Adipocyte (in vitro differentiated cells): ENCODE measurements around the gene OBSCN.
A peak's percentile ranks its signal among the peaks of the same experiment; 100 is the strongest.

ENCODE experiments used
- DNase-seq: peaks from one replicate; pipeline ENCODE4 v3.0.0-alpha.2; 2015; ENCODE audit warnings: low read depth
- H3K27me3 ChIP-seq: replicated peaks from 2 replicates; pipeline ENCODE4 v1.7.0; 2013; ENCODE audit warnings: mild to moderate bottlenecking, low read length, moderate library complexity; ENCODE audit not compliant: control insufficient read depth, insufficient read depth
- H3K36me3 ChIP-seq: 2 replicates; pipeline ENCODE4 v1.7.0; 2013; ENCODE audit warnings: low read length, mild to moderate bottlenecking, moderate library complexity; ENCODE audit not compliant: control insufficient read depth, insufficient read depth, severe bottlenecking
- H3K4me1 ChIP-seq: 2 replicates; pipeline ENCODE4 v1.7.0; 2013; ENCODE audit warnings: mild to moderate bottlenecking, low read length, moderate library complexity; ENCODE audit not compliant: control insufficient read depth, insufficient read depth
- H3K4me3 ChIP-seq: 2 replicates; pipeline ENCODE4 v1.7.0; 2013; ENCODE audit warnings: mild to moderate bottlenecking, low read length, moderate library complexity
- H3K9ac ChIP-seq: 2 replicates; pipeline ENCODE4 v1.7.0; 2013; ENCODE audit warnings: mild to moderate bottlenecking, low read length, moderate library complexity
- H3K9me3 ChIP-seq: 2 replicates; pipeline ENCODE4 v1.7.0; 2013; ENCODE audit warnings: mild to moderate bottlenecking, low read length, moderate library complexity; ENCODE audit not compliant: control insufficient read depth

The OBSCN gene

GRCh38 chr1:228336308-228337030 lies 128.6 kb downstream of the OBSCN start:
- H3K4me1 ChIP-seq = peaks cover 3% of the 10 kb centered on the region
- no peaks in the 10 kb centered on the region for H3K27me3 ChIP-seq
- H3K36me3 ChIP-seq = no peaks in the 10 kb centered on the region
- H3K4me3 ChIP-seq = no peak overlapping the region
- peak; percentile 8 for DNase-seq
- H3K9me3 ChIP-seq = no peaks in the 10 kb centered on the region
- H3K9ac ChIP-seq = no peak overlapping the region

GRCh38 chr1:228337031-228337564 lies 129.3 kb downstream of the OBSCN start:
- H3K9ac ChIP-seq = no peak overlapping the region
- no peaks in the 10 kb centered on the region for H3K36me3 ChIP-seq
- peaks cover 3% of the 10 kb centered on the region for H3K4me1 ChIP-seq
- H3K27me3 ChIP-seq = peaks cover 3% of the 10 kb centered on the region
- no peak overlapping the region for H3K4me3 ChIP-seq
- no peaks in the 10 kb centered on the region for H3K9me3 ChIP-seq
- no peak for DNase-seq

DNA sequence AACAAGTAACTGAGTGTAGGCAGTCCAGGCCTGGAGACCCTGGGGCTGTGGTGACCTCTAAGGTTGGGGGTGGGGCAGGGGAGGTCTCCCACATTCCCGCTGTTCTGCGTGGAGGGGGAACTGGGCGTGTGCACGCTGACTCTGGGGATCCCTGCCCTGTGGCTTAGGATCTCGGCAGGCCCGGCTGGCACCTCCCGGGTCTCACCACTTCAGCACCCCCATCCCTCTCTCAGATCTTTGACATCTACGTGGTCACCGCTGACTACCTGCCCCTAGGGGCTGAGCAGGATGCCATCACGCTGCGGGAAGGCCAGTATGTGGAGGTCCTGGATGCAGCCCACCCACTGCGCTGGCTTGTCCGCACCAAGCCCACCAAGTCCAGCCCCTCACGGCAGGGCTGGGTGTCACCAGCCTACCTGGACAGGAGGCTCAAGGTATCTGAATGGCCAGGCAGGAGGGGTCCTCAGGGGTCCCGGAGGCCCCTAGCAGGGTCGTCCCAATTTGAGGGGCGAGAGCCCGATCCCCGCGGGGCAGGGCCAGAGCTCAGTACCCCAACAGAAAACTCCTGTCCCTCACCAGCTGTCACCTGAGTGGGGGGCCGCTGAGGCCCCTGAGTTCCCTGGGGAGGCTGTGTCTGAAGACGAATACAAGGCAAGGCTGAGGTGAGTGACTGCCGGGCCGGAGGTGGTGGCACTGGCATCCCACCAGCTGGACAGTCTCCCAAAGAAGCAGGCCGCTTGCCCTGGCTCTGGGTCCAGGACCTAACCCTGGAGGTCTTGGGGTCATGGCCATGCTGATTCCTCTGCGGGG lies 130.1 kb downstream of the OBSCN start:
- H3K9ac ChIP-seq = no peak overlapping the region
- peaks cover 8% of the 10 kb centered on the region for H3K27me3 ChIP-seq
- no peak for DNase-seq
- no peaks in the 10 kb centered on the region for H3K36me3 ChIP-seq
- H3K4me1 ChIP-seq = peaks cover 3% of the 10 kb centered on the region
- no peaks in the 10 kb centered on the region for H3K9me3 ChIP-seq
- no peak overlapping the region for H3K4me3 ChIP-seq

DNA sequence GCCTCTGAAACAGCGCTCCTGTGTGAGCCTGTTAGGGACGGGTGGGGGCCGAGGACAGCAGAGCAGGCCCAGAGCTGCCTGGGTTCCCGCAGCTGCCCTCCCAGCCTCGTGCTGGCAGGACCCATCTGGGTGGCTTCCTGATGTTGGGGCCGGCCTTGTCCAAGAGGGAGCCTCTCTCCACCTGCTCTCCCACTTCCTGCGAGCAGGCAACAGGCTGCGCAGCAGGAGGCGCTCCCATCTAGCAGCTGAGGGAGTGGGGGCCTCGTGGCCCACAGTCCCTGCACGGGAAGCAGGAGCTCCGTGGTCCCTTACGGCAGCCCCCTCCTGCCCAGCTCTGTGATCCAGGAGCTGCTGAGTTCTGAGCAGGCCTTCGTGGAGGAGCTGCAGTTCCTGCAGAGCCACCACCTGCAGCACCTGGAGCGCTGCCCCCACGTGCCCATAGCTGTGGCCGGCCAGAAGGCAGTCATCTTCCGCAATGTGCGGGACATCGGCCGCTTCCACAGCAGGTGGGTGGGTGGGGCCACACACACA lies 130.7 kb downstream of the OBSCN start:
- no peak overlapping the region for H3K9ac ChIP-seq
- no peak overlapping the region for H3K4me3 ChIP-seq
- no peaks in the 10 kb centered on the region for H3K36me3 ChIP-seq
- H3K27me3 ChIP-seq = peaks cover 8% of the 10 kb centered on the region
- H3K4me1 ChIP-seq = peaks cover 3% of the 10 kb centered on the region
- H3K9me3 ChIP-seq = no peaks in the 10 kb centered on the region
- no peak for DNase-seq

- H3K9ac ChIP-seq = no peak overlapping the region
- no peak overlapping the region for H3K4me3 ChIP-seq
- no peaks in the 10 kb centered on the region for H3K36me3 ChIP-seq
- peaks cover 8% of the 10 kb centered on the region for H3K27me3 ChIP-seq
- peaks cover 4% of the 10 kb centered on the region for H3K9me3 ChIP-seq
- H3K4me1 ChIP-seq = peaks cover 3% of the 10 kb centered on the region
- DNase-seq = no peak
Observed at GRCh38 chr1:228339059-228339704, 131.3 kb downstream of the OBSCN start.

GRCh38 chr1:228339766-228340685 lies 132.2 kb downstream of the OBSCN start:
- H3K9me3 ChIP-seq = peaks cover 13% of the 10 kb centered on the region
- H3K9ac ChIP-seq = no peak overlapping the region
- peaks cover 3% of the 10 kb centered on the region for H3K4me1 ChIP-seq
- H3K36me3 ChIP-seq = no peaks in the 10 kb centered on the region
- no peak for DNase-seq
- H3K27me3 ChIP-seq = peaks cover 8% of the 10 kb centered on the region
- H3K4me3 ChIP-seq = no peak overlapping the region

- no peak overlapping the region for H3K9ac ChIP-seq
- peaks cover 3% of the 10 kb centered on the region for H3K4me1 ChIP-seq
- H3K36me3 ChIP-seq = no peaks in the 10 kb centered on the region
- H3K4me3 ChIP-seq = no peak overlapping the region
- no peak for DNase-seq
- H3K27me3 ChIP-seq = peaks cover 8% of the 10 kb centered on the region
- H3K9me3 ChIP-seq = peaks cover 14% of the 10 kb centered on the region
Observed at GRCh38 chr1:228340686-228341449, 133.0 kb downstream of the OBSCN start.

DNA sequence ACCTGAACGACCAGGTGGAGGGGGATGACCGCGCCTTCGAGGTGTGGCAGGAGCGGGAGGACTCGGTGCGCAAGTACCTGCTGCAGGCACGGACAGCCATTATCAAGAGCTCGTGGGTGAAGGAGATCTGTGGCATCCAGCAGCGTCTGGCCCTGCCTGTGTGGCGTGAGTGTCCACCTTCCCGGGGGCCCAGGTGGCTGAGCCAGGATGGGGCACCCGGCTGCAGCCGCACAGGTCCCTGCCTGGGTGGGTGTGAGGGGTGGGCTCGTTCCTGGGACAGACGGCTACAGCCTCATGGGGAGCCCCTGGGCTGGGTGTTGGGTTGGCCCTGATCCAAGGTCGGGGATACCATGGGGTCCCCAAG lies 133.6 kb downstream of the OBSCN start:
- Histone ChIP-seq H3K4me1 (peaks cover 3% of the 10 kb centered on the region), H3K4me3 (no peak overlapping the region), H3K9ac (no peak overlapping the region), H3K36me3 (no peaks in the 10 kb centered on the region), H3K9me3 (peaks cover 14% of the 10 kb centered on the region), H3K27me3 (peaks cover 8% of the 10 kb centered on the region)
- no peak for DNase-seq

DNA sequence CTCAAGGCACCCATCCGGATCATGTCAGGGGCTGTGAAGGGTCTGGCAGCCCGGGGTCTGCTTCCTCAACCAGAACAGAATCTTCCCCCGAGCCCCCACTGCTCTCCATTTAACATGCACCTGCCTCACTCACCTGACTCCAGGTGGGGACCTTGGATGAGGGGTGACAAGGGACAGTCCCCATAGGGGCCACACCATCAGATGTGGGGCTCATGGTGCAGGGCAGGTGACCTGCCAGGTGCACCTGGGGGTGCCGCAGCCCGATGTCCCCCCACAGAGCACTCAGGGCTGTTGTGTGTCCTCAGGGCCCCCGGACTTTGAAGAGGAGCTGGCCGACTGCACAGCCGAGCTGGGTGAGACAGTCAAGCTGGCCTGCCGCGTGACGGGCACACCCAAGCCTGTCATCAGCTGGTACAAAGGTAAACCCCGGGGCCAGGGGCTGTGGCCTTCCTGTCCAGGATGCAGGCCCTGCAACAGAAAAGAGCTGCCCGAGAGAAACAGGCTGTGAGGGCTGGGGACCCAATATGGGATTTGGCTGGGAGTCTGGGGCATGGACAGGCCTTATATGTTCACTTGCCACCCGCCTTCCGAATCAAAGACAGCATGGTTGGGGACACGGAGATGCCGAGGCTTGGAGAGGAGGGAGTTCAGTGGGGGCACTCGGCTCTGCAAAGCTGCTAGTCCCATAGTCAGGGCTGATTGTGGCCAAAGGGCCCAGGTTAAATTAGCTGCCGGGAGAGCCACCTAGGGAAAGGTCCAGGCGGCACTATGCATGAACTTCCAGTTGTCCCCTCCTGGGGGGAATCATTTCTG lies 134.2 kb downstream of the OBSCN start:
- H3K9me3 ChIP-seq = peaks cover 14% of the 10 kb centered on the region
- H3K4me1 ChIP-seq = no peaks in the 10 kb centered on the region
- peaks cover 11% of the 10 kb centered on the region for H3K27me3 ChIP-seq
- no peak for DNase-seq
- H3K36me3 ChIP-seq = no peaks in the 10 kb centered on the region
- H3K9ac ChIP-seq = no peak overlapping the region
- H3K4me3 ChIP-seq = no peak overlapping the region
